Prostate gland (tissue), 2 donors: ENCODE measurements around the gene RNU6-8. TPM values are rescaled to one million over a fixed set of nuclear protein-coding genes. Genes with fewer than 3 reads are reported as not detected.

ENCODE experiments used
- DNase-seq: peaks from one replicate; pipeline ENCODE4 v3.0.0-alpha.2; 2019; ENCODE audit warnings: low spot score
- H3K27ac ChIP-seq, 2 donors: fragments of 200-600 bp; sonication (generic); 2 replicates each; pipeline ENCODE4 v1.5.1; 2017 to 2019
- H3K27me3 ChIP-seq: fragments of 200-600 bp; sonication (generic); replicated peaks from 2 replicates; pipeline ENCODE4 v1.5.1; 2019; ENCODE audit not compliant: insufficient read depth
- H3K36me3 ChIP-seq, 2 donors: fragments of 200-600 bp; sonication (generic); 1 replicate in 1 of 2; 2 replicates in 1 of 2; pipeline versions ENCODE4 v1.5.1 to v1.8.1; 2017 to 2019
- H3K4me1 ChIP-seq: fragments of 200-600 bp; sonication (generic); replicated peaks from 2 replicates; pipeline ENCODE4 v1.5.1; 2019
- H3K4me3 ChIP-seq, 2 donors: fragments of 200-600 bp; sonication (generic); 2 replicates each; pipeline ENCODE4 v1.5.1; 2017 to 2019
- H3K9me3 ChIP-seq: fragments of 200-600 bp; sonication (generic); 2 replicates; pipeline ENCODE4 v1.5.1; 2017
- CTCF ChIP-seq, 4 experiments: fragments of 200-600 bp in 2 of 4; fragments of 450-650 bp in 2 of 4; sonication (generic) in 2 of 4; IDR thresholded peaks; 1 replicate in 3 of 4; 2 replicates in 1 of 4; pipeline ENCODE4 v1.5.1; 2016 to 2019; ENCODE audit warnings: antibody characterized with exemption in 4 of 4, mild to moderate bottlenecking in 2 of 4, moderate library complexity in 2 of 4
- POLR2A ChIP-seq: fragments of 450-650 bp; IDR thresholded peaks from one replicate; pipeline ENCODE4 v1.6.1; 2016; ENCODE audit warnings: antibody characterized with exemption, mild to moderate bottlenecking
- POLR2AphosphoS5 ChIP-seq: sonication (generic); formaldehyde crosslinking; IDR thresholded peaks from one replicate; pipeline ENCODE4 v1.6.1; 2017; ENCODE audit warnings: antibody characterized with exemption
- WGBS: methylation state at CpG from one replicate; pipeline ENCODE4 v1.1.5; 2018; 5-methylcytosine and 5-hydroxymethylcytosine counted together
- intact Hi-C: fragments of 100-400 bp; cut with DNase I; formaldehyde crosslinking; loops from one replicate; pipeline ENCODE4 v1.14.2; 2022
- total RNA-seq, 2 donors: library from RNA; depleted of rRNA; stranded (reverse); fragments of >200 nt; gene quantifications; one replicate each; pipeline ENCODE4 v1.1.0, GENCODE V29; 2016

The RNU6-8 gene
- total RNA-seq, 2 donors from 2014 or later: not detected

- Histone ChIP-seq H3K4me1 (no peaks in the 10 kb centered on the region), H3K27me3 (no peaks in the 10 kb centered on the region), H3K36me3 (no peaks in the 10 kb centered on the region), H3K9me3 (no peaks in the 10 kb centered on the region), H3K27ac (no peak overlapping the region), H3K4me3 (no peak overlapping the region)
- DNase-seq: no peak
- TF ChIP-seq POLR2AphosphoS5 (peak; percentile 27), POLR2A (no peak), CTCF (IDR thresholded peaks at IDR 0.05) (peak in 1 of 4 experiments; percentile 39)
- 58% methylated on average over 6 of the region's 6 CpGs for WGBS
- intact Hi-C loops: no loop called here
These were observed 21.8 kb upstream of the RNU6-8 start for GRCh38 chr14:32224737-32225377.

GRCh38 chr14:32217301-32217700 lies 14.2 kb upstream of the RNU6-8 start:
- no peak for TF ChIP-seq POLR2AphosphoS5
- TF ChIP-seq CTCF (IDR thresholded peaks at IDR 0.05): no peak
- no peak for TF ChIP-seq POLR2A
- Histone ChIP-seq H3K9me3 (no peaks in the 10 kb centered on the region), H3K4me1 (no peaks in the 10 kb centered on the region), H3K4me3 (no peak overlapping the region), H3K27ac (no peak overlapping the region), H3K36me3 (no peaks in the 10 kb centered on the region), H3K27me3 (no peaks in the 10 kb centered on the region)
- WGBS: 33% methylated on average over 5 of the region's 5 CpGs
- no peak for DNase-seq
- intact Hi-C loops: no loop called here

- no peaks in the 10 kb centered on the region for H3K9me3 ChIP-seq
- H3K27me3 ChIP-seq: no peaks in the 10 kb centered on the region
- no peak for DNase-seq
- H3K4me3 ChIP-seq: no peak overlapping the region
- H3K36me3 ChIP-seq: no peaks in the 10 kb centered on the region
- no peaks in the 10 kb centered on the region for H3K4me1 ChIP-seq
- TF ChIP-seq POLR2AphosphoS5: no peak
- TF ChIP-seq CTCF (IDR thresholded peaks at IDR 0.05): no peak
- TF ChIP-seq POLR2A: no peak
- H3K27ac ChIP-seq: no peak overlapping the region
- intact Hi-C loops: no loop called here
These were observed 9.8 kb upstream of the RNU6-8 start for GRCh38 chr14:32212833-32213232.

- no peaks in the 10 kb centered on the region for H3K9me3 ChIP-seq
- WGBS: 96% methylated on average over 3 of the region's 3 CpGs
- no peaks in the 10 kb centered on the region for H3K36me3 ChIP-seq
- no peak for DNase-seq
- TF ChIP-seq POLR2AphosphoS5: no peak
- H3K27me3 ChIP-seq: no peaks in the 10 kb centered on the region
- H3K27ac ChIP-seq: no peak overlapping the region
- no peaks in the 10 kb centered on the region for H3K4me1 ChIP-seq
- H3K4me3 ChIP-seq: no peak overlapping the region
- intact Hi-C loops: no loop called here
These were observed 8.0 kb upstream of the RNU6-8 start for GRCh38 chr14:32211068-32211404.

GRCh38 chr14:32209471-32209870 lies 6.4 kb upstream of the RNU6-8 start:
- Histone ChIP-seq H3K36me3 (no peaks in the 10 kb centered on the region), H3K9me3 (no peaks in the 10 kb centered on the region), H3K27ac (no peak overlapping the region), H3K4me1 (no peaks in the 10 kb centered on the region), H3K4me3 (no peak overlapping the region), H3K27me3 (no peaks in the 10 kb centered on the region)
- intact Hi-C loops: no loop called here
- DNase-seq: no peak
- TF ChIP-seq CTCF (IDR thresholded peaks at IDR 0.05) (no peak), POLR2AphosphoS5 (no peak), POLR2A (no peak)
